Cortex of kidney (tissue), 1 donor: ENCODE results near the gene RBP4.

ENCODE experiments used
- DNase-seq: peaks from one replicate; lab custom pipeline; 2025; lab: John Stamatoyannopoulos, UW

Gene RBP4

GRCh38 chr10:93601146-93601773, at the start of gene RBP4:
RBP4 (minus strand) TSS chr10:93601235; CDS start chr10:93601028, 207 bp downstream.
- DNase-seq: no peak

- no peak for DNase-seq
These were observed 38.8 kb upstream of the RBP4 start for GRCh38 chr10:93639791-93640190.

- no peak for DNase-seq
These were observed 29.9 kb upstream of the RBP4 start for GRCh38 chr10:93630625-93631557.

- no peak for DNase-seq
These were observed 28.7 kb upstream of the RBP4 start for GRCh38 chr10:93629647-93630305.

GRCh38 chr10:93628858-93629257, 27.8 kb upstream of the RBP4 start:
- no peak for DNase-seq

GRCh38 chr10:93622942-93623341, 21.9 kb upstream of the RBP4 start:
- DNase-seq: no peak

GRCh38 chr10:93620925-93621324, 19.9 kb upstream of the RBP4 start:
- DNase-seq: no peak

- no peak for DNase-seq
These were observed 14.7 kb upstream of the RBP4 start for GRCh38 chr10:93615576-93616235.

- DNase-seq: no peak
These were observed 13.2 kb upstream of the RBP4 start for GRCh38 chr10:93614101-93614825.

GRCh38 chr10:93613126-93613525, 12.1 kb upstream of the RBP4 start:
- DNase-seq: no peak

- no peak for DNase-seq
These were observed 11.3 kb upstream of the RBP4 start, which contains the start of gene PDE6C for GRCh38 chr10:93612311-93612710. PDE6C (plus strand) TSS chr10:93612537; CDS start chr10:93612726, 189 bp downstream.

- DNase-seq: no peak
These were observed 7.4 kb upstream of the RBP4 start for GRCh38 chr10:93608421-93608820.

- DNase-seq: no peak
These were observed 3.1 kb upstream of the RBP4 start for GRCh38 chr10:93604146-93604545.

GRCh38 chr10:93603023-93603422, 2.0 kb upstream of the RBP4 start:
- no peak for DNase-seq

- no peak for DNase-seq
These were observed 733 bp upstream of the RBP4 start for GRCh38 chr10:93601774-93602162.

- no peak for DNase-seq
These were observed 439 bp downstream of the RBP4 start for GRCh38 chr10:93600446-93601145.

- no peak for DNase-seq
These were observed 1.3 kb downstream of the RBP4 start for GRCh38 chr10:93599778-93600177.

- DNase-seq: no peak
These were observed 1.7 kb downstream of the RBP4 start for GRCh38 chr10:93599335-93599734.

GRCh38 chr10:93598157-93598556, 2.9 kb downstream of the RBP4 start:
- no peak for DNase-seq

- no peak for DNase-seq
These were observed 3.9 kb downstream of the RBP4 start for GRCh38 chr10:93597075-93597599.

GRCh38 chr10:93596539-93596938, 4.5 kb downstream of the RBP4 start:
- no peak for DNase-seq
